Measurements from ENCODE around the gene GRWD1.

GRWD1 gene

GRCh38 chr19:48496959-48497727, 51.4 kb downstream of the GRWD1 start:
- Histone ChIP-seq H3K27ac (ENCODE audit: low read length, poor library complexity, severe bottlenecking) (no peak overlapping the region), H2BK5ac (ENCODE audit: low read depth, low read length, poor library complexity, severe bottlenecking) (no peak overlapping the region), H2AFZ (ENCODE audit: low read depth, low read length) (no peak overlapping the region), H3K4me3 (ENCODE audit: insufficient read depth in 1 of 2, low read depth in 1 of 2, low read length in 2 of 2) (peak overlapping the region in 1 of 2 experiments; percentile 37), H3K4me2 (ENCODE audit: low read length, poor library complexity, severe bottlenecking) (no peak overlapping the region), H4K8ac (ENCODE audit: low read length) (no peak overlapping the region), H2BK12ac (ENCODE audit: low read length in 2 of 2) (no peak overlapping the region), H3K14ac (ENCODE audit: low read length in 2 of 2) (no peak overlapping the region), H3K9ac (ENCODE audit: low read length) (no peak overlapping the region), H2AK5ac (ENCODE audit: low read length, severe bottlenecking) (no peak overlapping the region), H3K23ac (ENCODE audit: low read length in 2 of 2) (no peak overlapping the region), H3K27me3 (ENCODE audit: control insufficient read depth in 1 of 2, insufficient read depth in 1 of 2, low read length in 2 of 2) (peaks cover 33 to 52% of the 10 kb centered on the region in 2 experiments), H3K4ac (ENCODE audit: low read depth in 1 of 2, low read length in 2 of 2) (no peak overlapping the region), H2BK120ac (ENCODE audit: low read depth, low read length) (no peak overlapping the region), H2BK15ac (ENCODE audit: low read depth, poor library complexity, severe bottlenecking) (no peak overlapping the region), H3K79me1 (replicated peaks; ENCODE audit: low read length, poor library complexity, severe bottlenecking) (no peaks in the 10 kb centered on the region), H3K9me3 (ENCODE audit: control insufficient read depth, low read length) (no peaks in the 10 kb centered on the region), H3K36me3 (ENCODE audit: control insufficient read depth in 1 of 2, insufficient read depth in 2 of 2, low read depth in 1 of 2, low read length in 2 of 2) (no peaks in the 10 kb centered on the region), H3K4me1 (ENCODE audit: control insufficient read depth, insufficient read depth, low read depth, low read length) (peaks cover 16% of the 10 kb centered on the region), H3K18ac (ENCODE audit: low read depth in 1 of 2, low read length in 2 of 2) (no peak overlapping the region), H4K91ac (ENCODE audit: low read length) (no peak overlapping the region)
- DNase-seq: no peak
- 93% methylated on average over 45 of the region's 45 CpGs for WGBS

GRCh38 chr19:48497728-48498594, 52.2 kb downstream of the GRWD1 start:
- H3K27ac ChIP-seq (ENCODE audit: low read length, poor library complexity, severe bottlenecking): no peak overlapping the region
- H4K91ac ChIP-seq (ENCODE audit: low read length): no peak overlapping the region
- no peak overlapping the region for H3K4me2 ChIP-seq (ENCODE audit: low read length, poor library complexity, severe bottlenecking)
- H3K9me3 ChIP-seq (ENCODE audit: control insufficient read depth, low read length): no peaks in the 10 kb centered on the region
- H2AK5ac ChIP-seq (ENCODE audit: low read length, severe bottlenecking): no peak overlapping the region
- H3K9ac ChIP-seq (ENCODE audit: low read length): no peak overlapping the region
- no peak overlapping the region for H3K14ac ChIP-seq (ENCODE audit: low read length in 2 of 2)
- H2BK5ac ChIP-seq (ENCODE audit: low read depth, low read length, poor library complexity, severe bottlenecking): no peak overlapping the region
- H4K8ac ChIP-seq (ENCODE audit: low read length): no peak overlapping the region
- H3K4me3 ChIP-seq (ENCODE audit: insufficient read depth in 1 of 2, low read depth in 1 of 2, low read length in 2 of 2): no peak overlapping the region
- no peaks in the 10 kb centered on the region for H3K36me3 ChIP-seq (ENCODE audit: control insufficient read depth in 1 of 2, insufficient read depth in 2 of 2, low read depth in 1 of 2, low read length in 2 of 2)
- H2BK120ac ChIP-seq (ENCODE audit: low read depth, low read length): no peak overlapping the region
- no peaks in the 10 kb centered on the region for H3K79me1 ChIP-seq (replicated peaks; ENCODE audit: low read length, poor library complexity, severe bottlenecking)
- no peak overlapping the region for H3K4ac ChIP-seq (ENCODE audit: low read depth in 1 of 2, low read length in 2 of 2)
- peaks cover 27 to 51% of the 10 kb centered on the region in 2 experiments for H3K27me3 ChIP-seq (ENCODE audit: control insufficient read depth in 1 of 2, insufficient read depth in 1 of 2, low read length in 2 of 2)
- 88% methylated on average over 46 of the region's 46 CpGs for WGBS
- H2BK12ac ChIP-seq (ENCODE audit: low read length in 2 of 2): no peak overlapping the region
- H2AFZ ChIP-seq (ENCODE audit: low read depth, low read length): no peak overlapping the region
- H3K23ac ChIP-seq (ENCODE audit: low read length in 2 of 2): no peak overlapping the region
- peaks cover 16% of the 10 kb centered on the region for H3K4me1 ChIP-seq (ENCODE audit: control insufficient read depth, insufficient read depth, low read depth, low read length)
- H3K18ac ChIP-seq (ENCODE audit: low read depth in 1 of 2, low read length in 2 of 2): no peak overlapping the region
- H2BK15ac ChIP-seq (ENCODE audit: low read depth, poor library complexity, severe bottlenecking): peak overlapping the region; percentile 41
- DNase-seq: no peak

GRCh38 chr19:48498595-48499311, 53.0 kb downstream of the GRWD1 start:
- no peak overlapping the region for H3K27ac ChIP-seq (ENCODE audit: low read length, poor library complexity, severe bottlenecking)
- no peak overlapping the region for H2BK120ac ChIP-seq (ENCODE audit: low read depth, low read length)
- H3K4ac ChIP-seq (ENCODE audit: low read depth in 1 of 2, low read length in 2 of 2): no peak overlapping the region
- no peak overlapping the region for H3K18ac ChIP-seq (ENCODE audit: low read depth in 1 of 2, low read length in 2 of 2)
- H2AK5ac ChIP-seq (ENCODE audit: low read length, severe bottlenecking): no peak overlapping the region
- H3K79me1 ChIP-seq (replicated peaks; ENCODE audit: low read length, poor library complexity, severe bottlenecking): no peaks in the 10 kb centered on the region
- no peak overlapping the region for H3K9ac ChIP-seq (ENCODE audit: low read length)
- no peak overlapping the region for H3K23ac ChIP-seq (ENCODE audit: low read length in 2 of 2)
- DNase-seq: no peak
- H3K4me3 ChIP-seq (ENCODE audit: insufficient read depth in 1 of 2, low read depth in 1 of 2, low read length in 2 of 2): no peak overlapping the region
- no peak overlapping the region for H4K8ac ChIP-seq (ENCODE audit: low read length)
- no peaks in the 10 kb centered on the region for H3K9me3 ChIP-seq (ENCODE audit: control insufficient read depth, low read length)
- no peak overlapping the region for H4K91ac ChIP-seq (ENCODE audit: low read length)
- peaks cover 14% of the 10 kb centered on the region for H3K4me1 ChIP-seq (ENCODE audit: control insufficient read depth, insufficient read depth, low read depth, low read length)
- WGBS: 90% methylated on average over 39 of the region's 59 CpGs
- H2BK12ac ChIP-seq (ENCODE audit: low read length in 2 of 2): no peak overlapping the region
- no peak overlapping the region for H2BK5ac ChIP-seq (ENCODE audit: low read depth, low read length, poor library complexity, severe bottlenecking)
- H3K14ac ChIP-seq (ENCODE audit: low read length in 2 of 2): no peak overlapping the region
- H3K27me3 ChIP-seq (ENCODE audit: control insufficient read depth in 1 of 2, insufficient read depth in 1 of 2, low read length in 2 of 2): peaks cover 27 to 51% of the 10 kb centered on the region in 2 experiments
- H2BK15ac ChIP-seq (ENCODE audit: low read depth, poor library complexity, severe bottlenecking): peak overlapping the region; percentile 41
- no peak overlapping the region for H3K4me2 ChIP-seq (ENCODE audit: low read length, poor library complexity, severe bottlenecking)
- H3K36me3 ChIP-seq (ENCODE audit: control insufficient read depth in 1 of 2, insufficient read depth in 2 of 2, low read depth in 1 of 2, low read length in 2 of 2): no peaks in the 10 kb centered on the region
- H2AFZ ChIP-seq (ENCODE audit: low read depth, low read length): no peak overlapping the region

Measured in mesenchymal stem cell (in vitro differentiated cells and primary cell).